ENCODE results near the gene SLC38A2. TPM values are rescaled to one million over a fixed set of nuclear protein-coding genes. Genes with fewer than 3 reads are reported as not detected.

SLC38A2 gene
- total and polyA plus RNA-seq, 2 experiments from 2014 or later: 181 to 718 TPM

GRCh38 chr12:46318037-46318436 lies 54.5 kb downstream of the SLC38A2 start:
- H3K27ac Mint-ChIP-seq: peak overlapping the region; percentile 18
- H3K4me2 ChIP-seq: no peak overlapping the region
- H3K4me3 ChIP-seq: no peak overlapping the region
- DNase-seq (ENCODE audit: low spot score): no peak
- H3K36me3 Mint-ChIP-seq (ENCODE audit: low read depth): peaks cover 23% of the 10 kb centered on the region; the same call in 2 of the 3 replicates
- H3K4me3 Mint-ChIP-seq: no peak overlapping the region
- H3F3A ChIP-seq (replicated peaks; ENCODE audit: low read depth): 0 out of 2 replicates have a peak, but pooled peaks cover 3% of the 10 kb centered on the region
- H3K9me3 Mint-ChIP-seq: peaks cover 20% of the 10 kb centered on the region
- no peaks in the 10 kb centered on the region for H3K9me2 ChIP-seq (ENCODE audit: insufficient read depth)
- TF ChIP-seq STAT1 (IDR thresholded peaks at IDR 0.05; ENCODE audit: unreplicated experiment) (no peak), REST (IDR thresholded peaks at IDR 0.05; ENCODE audit: unreplicated experiment) (no peak), EZH2 (IDR thresholded peaks at IDR 0.05; ENCODE audit: low read depth, unreplicated experiment) (no peak), ZNF114 (CRISPR knock-in tag; IDR thresholded peaks at IDR 0.05) (no peak), ETS1 (IDR thresholded peaks at IDR 0.05) (no peak), ZNF462 (CRISPR knock-in tag; IDR thresholded peaks at IDR 0.05) (no peak), POLR2AphosphoS5 (IDR thresholded peaks at IDR 0.05; ENCODE audit: low read depth) (no peak), NANOG (IDR thresholded peaks at IDR 0.05; ENCODE audit: borderline replicate concordance) (no peak), EZH2phosphoT487 (IDR thresholded peaks at IDR 0.05; ENCODE audit: unreplicated experiment) (no peak), CREB1 (CRISPR knock-in tag; IDR thresholded peaks at IDR 0.05; ENCODE audit: low read depth) (no peak), JUNB (IDR thresholded peaks at IDR 0.05; ENCODE audit: unreplicated experiment) (no peak), CTCF (conservative IDR thresholded peaks at IDR 0.05; ENCODE audit: low read depth in 2 of 2) (no peak), ZNF331 (CRISPR knock-in tag; IDR thresholded peaks at IDR 0.05; ENCODE audit: low read depth) (no peak)
- peaks cover 7% of the 10 kb centered on the region; the same call in 1 of the 2 replicates for H3K36me3 ChIP-seq (ENCODE audit: insufficient read depth)
- no peak overlapping the region for H3K27ac ChIP-seq (ENCODE audit: low read depth)
- H2AFZ ChIP-seq: no peak overlapping the region
- H3K27me3 Mint-ChIP-seq (ENCODE audit: insufficient read depth, low read depth, poor library complexity): no peaks in the 10 kb centered on the region
- H4K20me1 ChIP-seq (replicated peaks; ENCODE audit: insufficient read depth): no peaks in the 10 kb centered on the region
- H3K27me3 ChIP-seq (ENCODE audit: insufficient read depth): no peaks in the 10 kb centered on the region
- no peak for ATAC-seq
- H3K79me2 ChIP-seq (replicated peaks; ENCODE audit: insufficient read depth): no peaks in the 10 kb centered on the region
- peaks cover 19% of the 10 kb centered on the region for H3K4me1 Mint-ChIP-seq
- H3K4me1 ChIP-seq (ENCODE audit: insufficient read depth): peaks cover 26% of the 10 kb centered on the region

Data from GM23338 (cell line).